Measurements from ENCODE around the gene PHLPP1. TPM values are rescaled to one million over a fixed set of nuclear protein-coding genes. Genes with fewer than 3 reads are reported as not detected.

PHLPP1 gene
- total RNA-seq, 1 donor from 2014 or later = 13.3 TPM

DNA sequence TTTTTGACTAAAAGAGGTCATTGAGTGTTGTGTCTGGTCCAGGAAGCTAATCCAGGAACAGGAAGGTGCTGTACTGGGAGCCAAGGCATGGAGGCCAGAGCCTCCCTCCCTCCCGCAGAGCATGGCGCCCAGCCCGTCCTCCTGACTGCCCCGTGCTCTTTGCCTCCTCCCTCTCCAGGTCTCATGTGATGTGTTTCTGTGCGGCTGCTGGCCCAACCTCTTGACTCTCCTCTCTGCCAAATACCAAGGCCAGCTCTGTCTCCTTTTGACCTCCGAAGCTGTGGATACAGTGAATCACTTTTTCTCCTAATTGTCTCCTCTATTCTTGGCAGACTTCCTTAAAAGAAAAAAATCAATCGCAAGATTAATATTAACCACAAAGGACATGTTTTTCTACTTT is 284.1 kb downstream of the PHLPP1 start:
- FAIRE-seq (peak; percentile 5), DNase-seq (ENCODE audit: low read depth) (peak; percentile 73)
- Mint-ChIP-seq H3K27ac (ENCODE audit: unreplicated experiment) (no peak overlapping the region), H3K36me3 (ENCODE audit: low read depth, unreplicated experiment) (no peaks in the 10 kb centered on the region), H3K4me3 (ENCODE audit: unreplicated experiment) (no peak overlapping the region), H3K9me3 (ENCODE audit: unreplicated experiment) (peaks cover 3% of the 10 kb centered on the region), H3K27me3 (ENCODE audit: low read depth, unreplicated experiment) (peaks cover 3% of the 10 kb centered on the region), H3K4me1 (ENCODE audit: low read depth, unreplicated experiment) (no peaks in the 10 kb centered on the region)
- Histone ChIP-seq H3K79me2 (ENCODE audit: insufficient read depth, low read length) (no peaks in the 10 kb centered on the region), H3K9ac (ENCODE audit: low read length) (no peak overlapping the region), H3K27ac (ENCODE audit: low read depth, low read length) (no peak overlapping the region), H3K36me3 (ENCODE audit: insufficient read depth, low read length) (no peaks in the 10 kb centered on the region), H3K9me3 (ENCODE audit: insufficient read depth, low read depth, low read length) (peaks cover 3% of the 10 kb centered on the region), H3K4me1 (ENCODE audit: insufficient read depth, low read length) (no peaks in the 10 kb centered on the region), H3K4me3 (ENCODE audit: insufficient read depth, low read depth, low read length) (no peak overlapping the region), H3K27me3 (ENCODE audit: insufficient read depth, low read length) (no peaks in the 10 kb centered on the region), H2AFZ (ENCODE audit: low read depth, low read length) (no peak overlapping the region), H3K4me2 (ENCODE audit: low read length) (no peak overlapping the region), H4K20me1 (ENCODE audit: insufficient read depth, low read length) (no peaks in the 10 kb centered on the region)
- TF ChIP-seq EZH2 (IDR thresholded peaks at IDR 0.05; ENCODE audit: insufficient read depth, low read length) = no peak
- TF ChIP-seq, protein P1, sequence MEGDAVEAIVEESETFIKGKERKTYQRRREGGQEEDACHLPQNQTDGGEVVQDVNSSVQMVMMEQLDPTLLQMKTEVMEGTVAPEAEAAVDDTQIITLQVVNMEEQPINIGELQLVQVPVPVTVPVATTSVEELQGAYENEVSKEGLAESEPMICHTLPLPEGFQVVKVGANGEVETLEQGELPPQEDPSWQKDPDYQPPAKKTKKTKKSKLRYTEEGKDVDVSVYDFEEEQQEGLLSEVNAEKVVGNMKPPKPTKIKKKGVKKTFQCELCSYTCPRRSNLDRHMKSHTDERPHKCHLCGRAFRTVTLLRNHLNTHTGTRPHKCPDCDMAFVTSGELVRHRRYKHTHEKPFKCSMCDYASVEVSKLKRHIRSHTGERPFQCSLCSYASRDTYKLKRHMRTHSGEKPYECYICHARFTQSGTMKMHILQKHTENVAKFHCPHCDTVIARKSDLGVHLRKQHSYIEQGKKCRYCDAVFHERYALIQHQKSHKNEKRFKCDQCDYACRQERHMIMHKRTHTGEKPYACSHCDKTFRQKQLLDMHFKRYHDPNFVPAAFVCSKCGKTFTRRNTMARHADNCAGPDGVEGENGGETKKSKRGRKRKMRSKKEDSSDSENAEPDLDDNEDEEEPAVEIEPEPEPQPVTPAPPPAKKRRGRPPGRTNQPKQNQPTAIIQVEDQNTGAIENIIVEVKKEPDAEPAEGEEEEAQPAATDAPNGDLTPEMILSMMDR (IDR thresholded peaks at IDR 0.05; ENCODE audit: insufficient read depth, low read depth, low read length) = no peak

DNA sequence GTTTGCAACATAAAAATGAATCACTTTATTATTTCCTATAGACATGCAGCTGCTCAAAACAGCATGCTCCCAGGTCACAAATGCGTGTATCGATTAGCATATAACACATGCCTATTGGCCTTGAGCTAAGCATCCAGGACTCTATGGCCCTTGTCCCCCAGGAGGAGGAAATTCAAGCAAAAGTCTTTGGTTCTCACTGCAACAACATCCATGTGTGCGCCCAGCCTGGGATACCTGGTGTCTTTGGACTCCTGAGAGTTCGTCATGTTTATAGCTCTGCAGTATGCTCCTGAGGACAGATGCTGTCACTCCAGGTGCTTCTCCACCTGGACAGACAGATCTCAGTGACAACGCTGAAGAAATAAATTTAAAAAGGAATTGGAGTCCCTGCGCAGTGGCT is 284.6 kb downstream of the PHLPP1 start:
- no peak for DNase-seq (ENCODE audit: low read depth)

DNA sequence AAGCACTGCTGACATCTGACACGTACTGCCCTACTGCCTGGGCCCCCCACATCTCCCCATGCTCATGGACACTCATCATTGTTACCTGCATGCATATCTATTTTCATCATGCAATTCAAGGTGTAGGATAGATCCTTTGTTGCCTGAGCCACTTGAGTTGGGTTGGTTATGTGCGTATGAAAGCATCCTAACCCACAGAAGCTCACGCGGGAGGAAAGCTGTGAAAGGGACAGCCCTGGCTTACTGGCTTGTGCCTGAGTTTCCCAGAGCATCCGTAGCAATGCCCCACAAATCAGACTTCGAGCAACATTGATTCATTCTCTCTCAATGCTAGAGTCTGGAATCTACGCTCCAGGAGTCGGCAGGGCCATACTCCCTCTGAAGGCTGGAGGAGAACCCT is 285.5 kb downstream of the PHLPP1 start:
- Histone ChIP-seq H3K9me3 (ENCODE audit: insufficient read depth, low read depth, low read length) (peaks cover 3% of the 10 kb centered on the region), H2AFZ (ENCODE audit: low read depth, low read length) (no peak overlapping the region), H3K4me1 (ENCODE audit: insufficient read depth, low read length) (no peaks in the 10 kb centered on the region), H4K20me1 (ENCODE audit: insufficient read depth, low read length) (no peaks in the 10 kb centered on the region), H3K9ac (ENCODE audit: low read length) (no peak overlapping the region), H3K4me3 (ENCODE audit: insufficient read depth, low read depth, low read length) (no peak overlapping the region), H3K36me3 (ENCODE audit: insufficient read depth, low read length) (no peaks in the 10 kb centered on the region), H3K27ac (ENCODE audit: low read depth, low read length) (no peak overlapping the region), H3K27me3 (ENCODE audit: insufficient read depth, low read length) (no peaks in the 10 kb centered on the region), H3K4me2 (ENCODE audit: low read length) (no peak overlapping the region), H3K79me2 (ENCODE audit: insufficient read depth, low read length) (no peaks in the 10 kb centered on the region)
- TF ChIP-seq, protein P1 (IDR thresholded peaks at IDR 0.05; ENCODE audit: insufficient read depth, low read depth, low read length) = no peak
- no peak for TF ChIP-seq EZH2 (IDR thresholded peaks at IDR 0.05; ENCODE audit: insufficient read depth, low read length)
- no peaks in the 10 kb centered on the region for H3K4me1 Mint-ChIP-seq (ENCODE audit: low read depth, unreplicated experiment)
- no peak overlapping the region for H3K27ac Mint-ChIP-seq (ENCODE audit: unreplicated experiment)
- no peak overlapping the region for H3K4me3 Mint-ChIP-seq (ENCODE audit: unreplicated experiment)
- peaks cover 7% of the 10 kb centered on the region for H3K27me3 Mint-ChIP-seq (ENCODE audit: low read depth, unreplicated experiment)
- no peaks in the 10 kb centered on the region for H3K36me3 Mint-ChIP-seq (ENCODE audit: low read depth, unreplicated experiment)
- FAIRE-seq = no peak
- no peak for DNase-seq (ENCODE audit: low read depth)
- peaks cover 12% of the 10 kb centered on the region for H3K9me3 Mint-ChIP-seq (ENCODE audit: unreplicated experiment)

More for the DNA sequence above, 284.6 kb downstream of the PHLPP1 start:
- Histone ChIP-seq H3K4me2 (ENCODE audit: low read length) (no peak overlapping the region), H3K36me3 (ENCODE audit: insufficient read depth, low read length) (no peaks in the 10 kb centered on the region), H3K9ac (ENCODE audit: low read length) (no peak overlapping the region), H2AFZ (ENCODE audit: low read depth, low read length) (no peak overlapping the region), H4K20me1 (ENCODE audit: insufficient read depth, low read length) (no peaks in the 10 kb centered on the region), H3K4me1 (ENCODE audit: insufficient read depth, low read length) (no peaks in the 10 kb centered on the region), H3K27me3 (ENCODE audit: insufficient read depth, low read length) (no peaks in the 10 kb centered on the region), H3K9me3 (ENCODE audit: insufficient read depth, low read depth, low read length) (peaks cover 3% of the 10 kb centered on the region), H3K27ac (ENCODE audit: low read depth, low read length) (no peak overlapping the region), H3K79me2 (ENCODE audit: insufficient read depth, low read length) (no peaks in the 10 kb centered on the region), H3K4me3 (ENCODE audit: insufficient read depth, low read depth, low read length) (no peak overlapping the region)
- Mint-ChIP-seq H3K4me1 (ENCODE audit: low read depth, unreplicated experiment) (no peaks in the 10 kb centered on the region), H3K27ac (ENCODE audit: unreplicated experiment) (no peak overlapping the region), H3K4me3 (ENCODE audit: unreplicated experiment) (no peak overlapping the region), H3K9me3 (ENCODE audit: unreplicated experiment) (peaks cover 8% of the 10 kb centered on the region), H3K27me3 (ENCODE audit: low read depth, unreplicated experiment) (peaks cover 4% of the 10 kb centered on the region), H3K36me3 (ENCODE audit: low read depth, unreplicated experiment) (no peaks in the 10 kb centered on the region)
- FAIRE-seq = no peak
- TF ChIP-seq, protein P1 (IDR thresholded peaks at IDR 0.05; ENCODE audit: insufficient read depth, low read depth, low read length) = no peak
- TF ChIP-seq EZH2 (IDR thresholded peaks at IDR 0.05; ENCODE audit: insufficient read depth, low read length) = no peak

Measured in astrocyte (in vitro differentiated cells and primary cell).